ENCODE measurements around the gene PDCD1LG2. TPM values are rescaled to one million over a fixed set of nuclear protein-coding genes. Genes with fewer than 3 reads are reported as not detected.

Gene PDCD1LG2
- total RNA-seq, 1 experiment from 2014 or later, result not detected

DNA sequence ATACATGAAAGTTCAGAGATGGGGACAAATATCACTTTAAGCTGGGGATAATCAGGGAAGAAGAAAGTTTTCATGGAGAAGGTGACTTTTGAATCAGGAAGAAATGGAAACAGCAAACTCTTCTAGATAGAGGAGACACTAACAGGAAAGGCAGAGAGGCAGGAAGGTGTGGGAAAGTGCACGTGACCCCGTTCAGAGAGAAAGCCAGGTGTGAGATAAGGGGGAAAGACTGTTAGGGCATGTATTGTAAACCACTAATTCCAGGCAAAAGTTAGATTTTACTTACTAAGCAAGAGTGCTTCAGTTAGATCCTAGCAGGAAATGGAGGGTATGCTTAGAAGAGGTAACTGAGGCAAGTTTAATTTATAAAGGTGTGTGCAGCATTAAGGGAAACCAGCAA is 58.5 kb downstream of the PDCD1LG2 start:
- peaks cover 15% of the 10 kb centered on the region for H3K27me3 Mint-ChIP-seq (ENCODE audit: unreplicated experiment)
- no peaks in the 10 kb centered on the region for H3K4me1 Mint-ChIP-seq (ENCODE audit: low read depth, unreplicated experiment)
- no peak overlapping the region for H3K4me3 Mint-ChIP-seq (ENCODE audit: low read depth, unreplicated experiment)
- CTCF ChIA-PET, result no interaction called here
- DNase-seq, result no peak
- no TSS peak for BruUV-seq (replicated peaks)
- H3K36me3 Mint-ChIP-seq (ENCODE audit: insufficient read depth, unreplicated experiment), result no peaks in the 10 kb centered on the region
- H3K27ac Mint-ChIP-seq (ENCODE audit: unreplicated experiment), result no peak overlapping the region
- intact Hi-C loops (cut with micrococcal nuclease; ENCODE audit: unreplicated experiment), result no loop called here
- no peaks in the 10 kb centered on the region for H3K9me3 Mint-ChIP-seq (ENCODE audit: low read depth, unreplicated experiment)
- TF ChIP-seq, protein P1, sequence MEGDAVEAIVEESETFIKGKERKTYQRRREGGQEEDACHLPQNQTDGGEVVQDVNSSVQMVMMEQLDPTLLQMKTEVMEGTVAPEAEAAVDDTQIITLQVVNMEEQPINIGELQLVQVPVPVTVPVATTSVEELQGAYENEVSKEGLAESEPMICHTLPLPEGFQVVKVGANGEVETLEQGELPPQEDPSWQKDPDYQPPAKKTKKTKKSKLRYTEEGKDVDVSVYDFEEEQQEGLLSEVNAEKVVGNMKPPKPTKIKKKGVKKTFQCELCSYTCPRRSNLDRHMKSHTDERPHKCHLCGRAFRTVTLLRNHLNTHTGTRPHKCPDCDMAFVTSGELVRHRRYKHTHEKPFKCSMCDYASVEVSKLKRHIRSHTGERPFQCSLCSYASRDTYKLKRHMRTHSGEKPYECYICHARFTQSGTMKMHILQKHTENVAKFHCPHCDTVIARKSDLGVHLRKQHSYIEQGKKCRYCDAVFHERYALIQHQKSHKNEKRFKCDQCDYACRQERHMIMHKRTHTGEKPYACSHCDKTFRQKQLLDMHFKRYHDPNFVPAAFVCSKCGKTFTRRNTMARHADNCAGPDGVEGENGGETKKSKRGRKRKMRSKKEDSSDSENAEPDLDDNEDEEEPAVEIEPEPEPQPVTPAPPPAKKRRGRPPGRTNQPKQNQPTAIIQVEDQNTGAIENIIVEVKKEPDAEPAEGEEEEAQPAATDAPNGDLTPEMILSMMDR (IDR thresholded peaks at IDR 0.05; ENCODE audit: unreplicated experiment), result no peak

DNA sequence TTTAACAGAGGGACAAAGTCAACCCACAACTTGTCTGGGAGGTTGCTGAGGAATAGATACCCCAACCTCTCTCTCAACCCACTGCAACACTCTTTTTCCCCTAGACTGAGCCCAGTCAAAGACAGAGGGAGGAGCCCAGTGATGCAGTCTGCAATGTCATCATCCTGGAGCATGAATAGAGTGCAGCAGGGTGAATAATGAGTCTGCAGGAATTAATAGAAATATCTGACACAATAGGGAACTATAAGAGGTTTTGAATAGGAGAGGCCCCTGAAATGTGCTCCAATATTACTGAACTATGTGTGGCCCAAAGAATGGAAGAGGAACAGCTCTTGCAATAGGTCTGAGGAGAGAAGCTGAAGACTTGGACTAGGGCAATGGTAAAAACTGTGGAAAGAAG is 59.1 kb downstream of the PDCD1LG2 start:
- no peaks in the 10 kb centered on the region for H3K36me3 Mint-ChIP-seq (ENCODE audit: insufficient read depth, unreplicated experiment)
- no TSS peak for BruUV-seq (replicated peaks)
- no peaks in the 10 kb centered on the region for H3K4me1 Mint-ChIP-seq (ENCODE audit: low read depth, unreplicated experiment)
- no peaks in the 10 kb centered on the region for H3K9me3 Mint-ChIP-seq (ENCODE audit: low read depth, unreplicated experiment)
- no peak overlapping the region for H3K4me3 Mint-ChIP-seq (ENCODE audit: low read depth, unreplicated experiment)
- no peak for DNase-seq
- H3K27me3 Mint-ChIP-seq (ENCODE audit: unreplicated experiment), result peaks cover 15% of the 10 kb centered on the region
- TF ChIP-seq, protein P1 (IDR thresholded peaks at IDR 0.05; ENCODE audit: unreplicated experiment), result no peak
- CTCF ChIA-PET, result interaction anchor here (0.6 kb wide), 1 partner anchor 31 kb away, joined by 4 read pairs; no protein-coding TSS in a partner anchor
- intact Hi-C loops (cut with micrococcal nuclease; ENCODE audit: unreplicated experiment), result no loop called here
- H3K27ac Mint-ChIP-seq (ENCODE audit: unreplicated experiment), result no peak overlapping the region

DNA sequence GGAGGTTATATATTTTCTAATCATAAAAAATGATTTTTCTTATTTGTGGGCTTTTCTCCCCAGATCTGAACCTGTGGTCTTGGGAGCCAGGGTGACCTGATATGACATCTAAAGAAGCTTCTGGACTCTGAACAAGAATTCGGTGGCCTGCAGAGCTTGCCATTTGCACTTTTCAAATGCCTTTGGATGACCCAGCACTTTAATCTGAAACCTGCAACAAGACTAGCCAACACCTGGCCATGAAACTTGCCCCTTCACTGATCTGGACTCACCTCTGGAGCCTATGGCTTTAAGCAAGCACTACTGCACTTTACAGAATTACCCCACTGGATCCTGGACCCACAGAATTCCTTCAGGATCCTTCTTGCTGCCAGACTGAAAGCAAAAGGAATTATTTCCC is 59.6 kb downstream of the PDCD1LG2 start:
- H3K9me3 Mint-ChIP-seq (ENCODE audit: low read depth, unreplicated experiment), result no peaks in the 10 kb centered on the region
- CTCF ChIA-PET, result interaction anchor here (0.6 kb wide), 1 partner anchor 30 kb away, joined by 4 read pairs; no protein-coding TSS in a partner anchor
- BruUV-seq (replicated peaks), result no TSS peak
- intact Hi-C loops (cut with micrococcal nuclease; ENCODE audit: unreplicated experiment), result no loop called here
- no peak overlapping the region for H3K27ac Mint-ChIP-seq (ENCODE audit: unreplicated experiment)
- H3K4me1 Mint-ChIP-seq (ENCODE audit: low read depth, unreplicated experiment), result no peaks in the 10 kb centered on the region
- no peaks in the 10 kb centered on the region for H3K36me3 Mint-ChIP-seq (ENCODE audit: insufficient read depth, unreplicated experiment)
- H3K27me3 Mint-ChIP-seq (ENCODE audit: unreplicated experiment), result peaks cover 15% of the 10 kb centered on the region
- no peak for DNase-seq
- TF ChIP-seq, protein P1 (IDR thresholded peaks at IDR 0.05; ENCODE audit: unreplicated experiment), result no peak
- no peak overlapping the region for H3K4me3 Mint-ChIP-seq (ENCODE audit: low read depth, unreplicated experiment)

DNA sequence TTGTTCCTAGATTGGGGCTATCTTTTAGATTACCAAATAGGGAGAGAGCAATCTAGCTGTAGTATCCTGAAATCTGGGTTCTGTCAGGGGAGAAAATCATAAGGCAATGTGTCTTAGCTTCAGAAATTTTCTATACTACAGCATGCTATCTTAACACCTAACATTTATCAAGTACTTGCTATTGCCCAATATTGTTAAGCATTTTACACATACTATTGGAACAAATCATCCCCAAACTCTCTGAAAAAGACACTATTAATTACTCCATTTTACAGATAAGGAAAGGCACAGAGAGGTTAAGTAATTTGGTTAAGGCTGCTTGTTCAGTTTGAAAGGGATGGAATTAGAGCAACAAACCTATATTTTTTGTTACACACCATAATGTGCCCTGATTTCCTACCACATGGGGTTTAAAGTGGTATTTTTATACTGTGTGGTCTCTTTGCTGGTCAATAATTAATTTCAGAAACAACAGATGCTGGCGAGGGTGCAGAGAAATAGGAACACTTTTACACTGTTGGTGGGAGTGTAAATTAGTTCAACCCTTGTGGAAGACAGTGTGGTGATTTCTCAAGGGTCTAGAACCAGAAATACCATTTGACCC is 61.4 kb downstream of the PDCD1LG2 start:
- Mint-ChIP-seq H3K4me3 (ENCODE audit: low read depth, unreplicated experiment) (no peak overlapping the region), H3K9me3 (ENCODE audit: low read depth, unreplicated experiment) (no peaks in the 10 kb centered on the region), H3K36me3 (ENCODE audit: insufficient read depth, unreplicated experiment) (no peaks in the 10 kb centered on the region), H3K27ac (ENCODE audit: unreplicated experiment) (no peak overlapping the region), H3K27me3 (ENCODE audit: unreplicated experiment) (peaks cover 15% of the 10 kb centered on the region), H3K4me1 (ENCODE audit: low read depth, unreplicated experiment) (no peaks in the 10 kb centered on the region)
- CTCF ChIA-PET, result no interaction called here
- DNase-seq, result no peak
- TF ChIP-seq, protein P1 (IDR thresholded peaks at IDR 0.05; ENCODE audit: unreplicated experiment), result no peak
- intact Hi-C loops (cut with micrococcal nuclease; ENCODE audit: unreplicated experiment), result no loop called here
- BruUV-seq (replicated peaks), result no TSS peak
